K562 (cell line): Measurements from ENCODE around the gene NEUROG1. TPM values are rescaled to one million over a fixed set of nuclear protein-coding genes. Genes with fewer than 3 reads are reported as not detected.

Source experiments
- ATAC-seq: fragments of 200-7000 bp; cut with Tn5 transposase; 3 replicates; pipeline ENCODE4 v1.9.1; 2020; ENCODE audit warnings: moderate library complexity
- BruUV-seq: library from RNA; stranded (reverse); fragments of 400-500 nt; replicated peaks from 2 replicates; lab custom pipeline; 2021; lab: Mats Ljungman, UMichigan
- CTCF ChIA-PET: fragments of 300-600 bp; formaldehyde crosslinking; extraction: SDS; loops from one replicate; lab custom pipeline; 2021; ENCODE audit warnings: low intra/inter-chr PET ratio; lab: Yijun Ruan, JAX
- POLR2A ChIA-PET: fragments of 300-600, 350-650 bp; sonication (Branson Sonifier 250); formaldehyde crosslinking; extraction: SDS; loops from one replicate; lab custom pipeline; 2021; ENCODE audit warnings: antibody characterized with exemption, inconsistent platforms; lab: Yijun Ruan, JAX
- DNase-seq, 4 experiments: peaks; one replicate each; pipeline versions ENCODE4 v3.0.0 to v3.0.0-alpha.2; 2011 to 2018; ENCODE audit warnings: low spot score in 3 of 4, mixed read lengths in 3 of 4; ENCODE audit errors: extremely low read depth in 1 of 4
- FAIRE-seq: peaks from 2 replicates; lab custom pipeline; 2011; peaks lifted over from hg19 to GRCh38; lab: Jason Lieb, UNC
- H2AFZ ChIP-seq: 2 replicates; pipeline ENCODE4 v1.6.0; 2011; ENCODE audit warnings: low read depth, low read length, control low read depth, inconsistent platforms
- H3K27ac ChIP-seq: fragments of 200-600 bp; 3 replicates; pipeline ENCODE4 v1.8.0; 2011; ENCODE audit warnings: low read depth, mild to moderate bottlenecking, control low read depth, inconsistent platforms, low read length, moderate library complexity, mixed read lengths; ENCODE audit errors: extremely low read depth
- H3K27me3 ChIP-seq, 2 experiments: fragments of 300-600 bp in 1 of 2; 2 replicates in 1 of 2; 3 replicates in 1 of 2; pipeline versions ENCODE4 v1.6.0 to v1.8.0; 2011; ENCODE audit warnings: inconsistent platforms in 2 of 2, low read length in 2 of 2, mild to moderate bottlenecking in 1 of 2, mixed read lengths in 1 of 2, moderate library complexity in 1 of 2; ENCODE audit not compliant: control insufficient read depth in 2 of 2, insufficient read depth in 2 of 2
- H3K36me3 ChIP-seq: fragments of 300-600 bp; 3 replicates; pipeline ENCODE4 v1.8.0; 2011; ENCODE audit warnings: mild to moderate bottlenecking, low read length, inconsistent platforms; ENCODE audit not compliant: control insufficient read depth, insufficient read depth
- H3K4me1 ChIP-seq, 2 experiments: fragments of 200-600 bp in 1 of 2; replicated peaks in 1 of 2; 2 replicates in 1 of 2; 3 replicates in 1 of 2; pipeline versions ENCODE4 v1.5.1 to v1.8.0; 2011; ENCODE audit warnings: inconsistent platforms in 2 of 2, low read length in 2 of 2, mild to moderate bottlenecking in 1 of 2, mixed read lengths in 1 of 2, moderate library complexity in 1 of 2; ENCODE audit not compliant: control insufficient read depth in 2 of 2, insufficient read depth in 2 of 2
- H3K4me2 ChIP-seq: 2 replicates; pipeline ENCODE4 v1.6.1; 2011; ENCODE audit warnings: low read length, control low read depth, inconsistent platforms, mixed read lengths; ENCODE audit not compliant: insufficient read depth
- H3K4me3 ChIP-seq: fragments of 200-600 bp; sonication (generic), shearing (Covaris generic); 2 replicates; pipeline ENCODE4 v1.5.1; 2016; ENCODE audit warnings: control low read depth, inconsistent platforms
- H3K79me2 ChIP-seq: fragments of 200-600 bp; 3 replicates; pipeline ENCODE4 v1.8.0; 2011; ENCODE audit warnings: low read length, inconsistent platforms; ENCODE audit not compliant: control insufficient read depth, insufficient read depth
- H3K9ac ChIP-seq, 2 experiments: 2 replicates each; pipeline versions ENCODE4 v1.6.0 to v1.6.1; 2011; ENCODE audit warnings: low read depth in 2 of 2, low read length in 2 of 2, control low read depth in 1 of 2, inconsistent platforms in 1 of 2, mild to moderate bottlenecking in 1 of 2, mixed read lengths in 1 of 2; ENCODE audit not compliant: insufficient read depth in 1 of 2
- H3K9me1 ChIP-seq: one replicate; pipeline ENCODE4 v1.6.0; 2011; ENCODE audit warnings: inconsistent platforms, mild to moderate bottlenecking, low read length, moderate library complexity; ENCODE audit not compliant: control insufficient read depth, insufficient read depth
- H3K9me3 ChIP-seq: replicated peaks from 2 replicates; pipeline ENCODE4 v1.5.1; 2011; ENCODE audit warnings: low read depth, low read length, inconsistent platforms; ENCODE audit not compliant: control insufficient read depth, insufficient read depth
- H4K20me1 ChIP-seq: replicated peaks from 2 replicates; pipeline ENCODE4 v1.6.1; 2011; ENCODE audit warnings: low read length, inconsistent platforms, mixed read lengths; ENCODE audit not compliant: control insufficient read depth, insufficient read depth
- BCOR ChIP-seq: fragments of 450-650 bp; IDR thresholded peaks from 2 replicates; pipeline ENCODE4 v1.6.1; 2016
- BHLHE40 ChIP-seq: IDR thresholded peaks from 2 replicates; pipeline ENCODE4 v1.6.1; 2011; ENCODE audit warnings: low read length, improper control_type of control experiment
- CHD2 ChIP-seq: IDR thresholded peaks from 2 replicates; pipeline ENCODE4 v1.6.1; 2011; ENCODE audit warnings: low read depth, low read length
- RBM25 ChIP-seq: fragments of 200-400 bp; formaldehyde crosslinking; IDR thresholded peaks from 2 replicates; pipeline ENCODE4 v1.6.1; 2018; ENCODE audit warnings: low read length, low read depth, moderate library complexity; ENCODE audit not compliant: severe bottlenecking
- RFX7 ChIP-seq: fragments of 250-450 bp; sonication (Bioruptor Pico); IDR thresholded peaks from 2 replicates; pipeline ENCODE4 v1.5.1; 2021; ENCODE audit warnings: mild to moderate bottlenecking
- WGBS: fragments of 100-300 bp; shearing (Covaris generic); methylation state at CpG from one replicate; pipeline ENCODE4 v1.1.6; 2016; ENCODE audit warnings: low coverage, mixed read lengths; ENCODE audit not compliant: insufficient coverage; ENCODE audit errors: missing lambda C conversion rate; 5-methylcytosine and 5-hydroxymethylcytosine counted together
- in situ Hi-C: fragments of 300-500 bp; cut with MboI; formaldehyde crosslinking; loops from 4 replicates; pipeline ENCODE4 v1.15.0; 2018; ENCODE audit warnings: inconsistent platforms, mixed read lengths
- intact Hi-C: fragments of 100-400 bp; cut with micrococcal nuclease; formaldehyde crosslinking; loops from 2 replicates; pipeline ENCODE4 v1.14.2; 2022
- polyA plus RNA-seq, 8 experiments: library from polyadenylated mRNA; depleted of rRNA in 4 of 8; stranded (reverse) in 5 of 8; unstranded in 3 of 8; fragments of >200 nt; fragmentation: Nextera tagmentation in 2 of 8; fragmentation: Illumina TruSeq in 1 of 8; extraction: Ambion mirVana in 2 of 8; extraction: Trizol in 1 of 8; gene quantifications; 2 replicates each; pipeline versions ENCODE4 v1.2.1 to v1.2.3, GENCODE V29; 2011 to 2014; ENCODE audit warnings: inconsistent platforms in 1 of 8, missing spikeins in 1 of 8
- total RNA-seq, 7 experiments: library from RNA; depleted of rRNA in 6 of 7; stranded (reverse); fragments of >200 nt in 6 of 7; fragmentation: Illumina TruSeq in 2 of 7; extraction: Trizol in 2 of 7; gene quantifications; 2 replicates each; pipeline versions ENCODE4 v1.2.1 to v1.2.3, GENCODE V29; 2011 to 2021; ENCODE audit warnings: low replicate concordance in 1 of 7
- TF ChIP-seq, protein P1 (sequence below): sonication (generic); formaldehyde crosslinking; IDR thresholded peaks from 2 replicates; pipeline ENCODE4 v1.8.1; 2023; ENCODE audit warnings: mild to moderate bottlenecking, missing genetic modification reagents
- TF ChIP-seq, protein P2 (sequence below), 3 experiments: fragments of 200-800 bp in 1 of 3; fragments of 250-450 bp in 1 of 3; fragments of 450-650 bp in 1 of 3; sonication (Bioruptor Pico) in 1 of 3; sonication (Bioruptor generic) in 1 of 3; formaldehyde crosslinking in 1 of 3; IDR thresholded peaks; 2 replicates each; pipeline versions ENCODE4 v1.6.1 to v1.8.0; 2016 to 2022; ENCODE audit warnings: mild to moderate bottlenecking in 2 of 3, missing genetic modification characterization in 2 of 3, missing compliant biosample characterization in 1 of 3, moderate library complexity in 1 of 3

Gene NEUROG1
- total and polyA plus RNA-seq, 9 of the 15 experiments (the other 6 are each of a cell fraction or from before 2014, with no cell fraction given) = not detected

DNA sequence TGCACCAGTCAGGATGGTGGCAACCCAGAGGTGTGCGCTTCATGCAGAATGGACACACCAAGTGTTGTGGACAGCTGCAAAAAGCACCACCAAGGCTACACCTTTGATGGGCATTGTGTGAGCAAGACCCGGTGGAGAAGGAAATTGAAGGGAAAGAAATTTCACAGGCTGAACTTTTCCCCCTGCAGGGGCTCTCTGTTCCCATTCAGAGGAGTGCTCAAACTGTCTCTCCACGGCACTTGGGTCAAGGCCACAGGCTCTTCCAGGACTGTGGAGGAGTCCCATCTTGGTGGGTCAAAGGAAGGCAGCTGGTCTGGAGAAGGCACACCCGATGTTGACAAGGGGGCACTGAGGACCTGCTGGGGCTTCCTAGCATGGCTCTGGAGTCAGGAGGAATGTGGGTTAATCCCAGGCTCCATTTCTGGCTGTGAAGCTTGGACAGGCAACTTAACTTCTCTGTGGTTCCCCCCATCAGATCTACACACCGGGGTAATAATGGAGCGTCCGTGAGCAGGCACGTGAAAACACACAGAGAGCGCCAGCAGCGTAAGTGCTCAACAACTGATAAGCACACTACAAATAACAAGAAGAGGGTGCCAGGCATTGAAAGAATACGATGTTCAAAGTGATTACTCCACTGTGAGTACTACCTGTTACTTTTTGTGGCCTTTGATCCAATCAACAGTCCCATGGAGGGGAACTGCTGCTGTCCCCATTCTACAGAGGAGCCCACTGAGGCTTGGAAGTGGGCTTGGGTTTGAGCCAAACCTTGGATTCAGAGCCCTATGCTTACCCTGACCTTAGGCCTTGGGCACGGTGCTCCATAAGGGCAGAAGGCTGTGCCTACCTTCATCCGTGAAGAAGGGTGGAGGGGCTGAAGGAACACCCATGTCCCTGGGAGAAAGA lies 49.4 kb downstream of the NEUROG1 start:
- no peak overlapping the region for H3K27ac ChIP-seq
- peaks cover 0 to 4% of the 10 kb centered on the region in 2 experiments; a peak in 2 of 5 replicates for H3K27me3 ChIP-seq
- H3K4me3 ChIP-seq = no peak overlapping the region
- DNase-seq (no peak), ATAC-seq (no peak), FAIRE-seq (no peak)
- BruUV-seq = no TSS peak
- H3K4me2 ChIP-seq = no peak overlapping the region
- H3K4me1 ChIP-seq = peaks cover 21 to 41% of the 10 kb centered on the region in 2 experiments
- H2AFZ ChIP-seq = no peak overlapping the region
- CTCF ChIA-PET = no interaction called here
- H3K9me3 ChIP-seq = no peaks in the 10 kb centered on the region
- in situ Hi-C loops (no loop called here), intact Hi-C loops (no loop called here)
- POLR2A ChIA-PET = interaction anchor here (1.2 kb wide), 1 partner anchor 23 kb away, joined by 6 read pairs; no protein-coding TSS in a partner anchor
- no peak for TF ChIP-seq CHD2
- peak; percentile 76 for TF ChIP-seq RBM25
- peak; percentile 56; the same call in 1 of the 2 replicates for TF ChIP-seq BHLHE40
- TF ChIP-seq, protein P1, sequence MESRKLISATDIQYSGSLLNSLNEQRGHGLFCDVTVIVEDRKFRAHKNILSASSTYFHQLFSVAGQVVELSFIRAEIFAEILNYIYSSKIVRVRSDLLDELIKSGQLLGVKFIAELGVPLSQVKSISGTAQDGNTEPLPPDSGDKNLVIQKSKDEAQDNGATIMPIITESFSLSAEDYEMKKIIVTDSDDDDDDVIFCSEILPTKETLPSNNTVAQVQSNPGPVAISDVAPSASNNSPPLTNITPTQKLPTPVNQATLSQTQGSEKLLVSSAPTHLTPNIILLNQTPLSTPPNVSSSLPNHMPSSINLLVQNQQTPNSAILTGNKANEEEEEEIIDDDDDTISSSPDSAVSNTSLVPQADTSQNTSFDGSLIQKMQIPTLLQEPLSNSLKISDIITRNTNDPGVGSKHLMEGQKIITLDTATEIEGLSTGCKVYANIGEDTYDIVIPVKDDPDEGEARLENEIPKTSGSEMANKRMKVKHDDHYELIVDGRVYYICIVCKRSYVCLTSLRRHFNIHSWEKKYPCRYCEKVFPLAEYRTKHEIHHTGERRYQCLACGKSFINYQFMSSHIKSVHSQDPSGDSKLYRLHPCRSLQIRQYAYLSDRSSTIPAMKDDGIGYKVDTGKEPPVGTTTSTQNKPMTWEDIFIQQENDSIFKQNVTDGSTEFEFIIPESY (CRISPR knock-in tag) = 0 out of 2 replicates have a peak, but pooled peaks have one; percentile 12
- TF ChIP-seq BCOR = peak; percentile 48; the same call in 1 of the 2 replicates
- TF ChIP-seq RFX7 (CRISPR knock-in tag) = no peak
- TF ChIP-seq, protein P2, sequence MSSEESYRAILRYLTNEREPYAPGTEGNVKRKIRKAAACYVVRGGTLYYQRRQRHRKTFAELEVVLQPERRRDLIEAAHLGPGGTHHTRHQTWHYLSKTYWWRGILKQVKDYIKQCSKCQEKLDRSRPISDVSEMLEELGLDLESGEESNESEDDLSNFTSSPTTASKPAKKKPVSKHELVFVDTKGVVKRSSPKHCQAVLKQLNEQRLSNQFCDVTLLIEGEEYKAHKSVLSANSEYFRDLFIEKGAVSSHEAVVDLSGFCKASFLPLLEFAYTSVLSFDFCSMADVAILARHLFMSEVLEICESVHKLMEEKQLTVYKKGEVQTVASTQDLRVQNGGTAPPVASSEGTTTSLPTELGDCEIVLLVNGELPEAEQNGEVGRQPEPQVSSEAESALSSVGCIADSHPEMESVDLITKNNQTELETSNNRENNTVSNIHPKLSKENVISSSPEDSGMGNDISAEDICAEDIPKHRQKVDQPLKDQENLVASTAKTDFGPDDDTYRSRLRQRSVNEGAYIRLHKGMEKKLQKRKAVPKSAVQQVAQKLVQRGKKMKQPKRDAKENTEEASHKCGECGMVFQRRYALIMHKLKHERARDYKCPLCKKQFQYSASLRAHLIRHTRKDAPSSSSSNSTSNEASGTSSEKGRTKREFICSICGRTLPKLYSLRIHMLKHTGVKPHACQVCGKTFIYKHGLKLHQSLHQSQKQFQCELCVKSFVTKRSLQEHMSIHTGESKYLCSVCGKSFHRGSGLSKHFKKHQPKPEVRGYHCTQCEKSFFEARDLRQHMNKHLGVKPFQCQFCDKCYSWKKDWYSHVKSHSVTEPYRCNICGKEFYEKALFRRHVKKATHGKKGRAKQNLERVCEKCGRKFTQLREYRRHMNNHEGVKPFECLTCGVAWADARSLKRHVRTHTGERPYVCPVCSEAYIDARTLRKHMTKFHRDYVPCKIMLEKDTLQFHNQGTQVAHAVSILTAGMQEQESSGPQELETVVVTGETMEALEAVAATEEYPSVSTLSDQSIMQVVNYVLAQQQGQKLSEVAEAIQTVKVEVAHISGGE (CRISPR knock-in tag; IDR thresholded peaks at IDR 0.05) = 0 out of 6 replicates have a peak, but pooled peaks of 1 of the 3 experiments have one; percentile 18
- H3K79me2 ChIP-seq = no peaks in the 10 kb centered on the region; the same call in 2 of the 3 replicates
- H3K36me3 ChIP-seq = no peaks in the 10 kb centered on the region
- 34% methylated on average over 13 of the region's 13 CpGs for WGBS
- H3K9me1 ChIP-seq = peaks cover 9% of the 10 kb centered on the region
- H4K20me1 ChIP-seq = peaks cover 6% of the 10 kb centered on the region; the same call in 1 of the 2 replicates
- H3K9ac ChIP-seq = no peak overlapping the region
